IMR-90 (cell line): ENCODE measurements around the gene PTAR1. TPM values are rescaled to one million over a fixed set of nuclear protein-coding genes. Genes with fewer than 3 reads are reported as not detected.

Source experiments
- ATAC-seq: fragments of 200-7000 bp; cut with Tn5 transposase; 2 replicates; pipeline ENCODE4 v1.9.1; 2020; ENCODE audit warnings: low read depth, mild to moderate bottlenecking, moderate library complexity
- BruUV-seq: library from RNA; stranded (reverse); fragments of 400-500 nt; replicated peaks from 2 replicates; lab custom pipeline; 2021; lab: Mats Ljungman, UMichigan
- CTCF ChIA-PET: fragments of 300-600 bp; formaldehyde crosslinking; extraction: SDS; loops from one replicate; lab custom pipeline; 2021; ENCODE audit warnings: antibody characterized with exemption; lab: Yijun Ruan, JAX
- POLR2A ChIA-PET: fragments of 300-600 bp; sonication (Branson Sonifier 250); formaldehyde crosslinking; loops from one replicate; lab custom pipeline; 2022; ENCODE audit warnings: antibody characterized with exemption; ENCODE audit not compliant: unreplicated experiment; lab: Charles Lee
- DNase-seq: peaks from one replicate; pipeline ENCODE4 v3.0.0; 2013
- H2AFZ ChIP-seq: replicated peaks from 2 replicates; pipeline ENCODE3; 2013; ENCODE audit warnings: low read length, mild to moderate bottlenecking; ENCODE audit not compliant: poor library complexity
- H2AK5ac ChIP-seq: 2 replicates; pipeline ENCODE4 v1.6.1; 2013; ENCODE audit warnings: low read depth, low read length, inconsistent platforms
- H2AK9ac ChIP-seq: replicated peaks from 2 replicates; pipeline ENCODE3; 2013; ENCODE audit warnings: mild to moderate bottlenecking, low read depth, low read length, moderate library complexity; ENCODE audit not compliant: poor library complexity
- H2BK120ac ChIP-seq: 2 replicates; pipeline ENCODE4 v1.6.1; 2013; ENCODE audit warnings: low read depth, low read length, inconsistent platforms
- H2BK15ac ChIP-seq: 3 replicates; pipeline ENCODE4 v1.6.1; 2013; ENCODE audit warnings: low read depth, low read length, inconsistent platforms
- H2BK20ac ChIP-seq: 2 replicates; pipeline ENCODE4 v1.6.1; 2013; ENCODE audit warnings: low read depth, mild to moderate bottlenecking, inconsistent platforms, low read length, moderate library complexity
- H2BK5ac ChIP-seq: 2 replicates; pipeline ENCODE4 v1.6.1; 2013; ENCODE audit warnings: mild to moderate bottlenecking, low read depth, low read length, inconsistent platforms; ENCODE audit not compliant: poor library complexity, severe bottlenecking
- H3K14ac ChIP-seq: replicated peaks from 2 replicates; pipeline ENCODE4 v1.6.1; 2013; ENCODE audit warnings: low read depth, low read length, inconsistent platforms
- H3K18ac ChIP-seq: 2 replicates; pipeline ENCODE4 v1.6.1; 2013; ENCODE audit warnings: low read depth, low read length, control low read depth
- H3K23ac ChIP-seq: 2 replicates; pipeline ENCODE4 v1.6.1; 2013; ENCODE audit warnings: low read depth, low read length, inconsistent platforms
- H3K27ac ChIP-seq: 2 replicates; pipeline ENCODE4 v1.5.1; 2013; ENCODE audit warnings: mild to moderate bottlenecking, control low read depth, low read length; ENCODE audit not compliant: insufficient read depth
- H3K27me3 ChIP-seq: 2 replicates; pipeline ENCODE4 v1.6.1; 2013; ENCODE audit warnings: low read length; ENCODE audit not compliant: control insufficient read depth, insufficient read depth
- H3K36me3 ChIP-seq: 2 replicates; pipeline ENCODE4 v1.6.1; 2013; ENCODE audit warnings: low read length, mixed read lengths; ENCODE audit not compliant: control insufficient read depth, insufficient read depth
- H3K4ac ChIP-seq: 2 replicates; pipeline ENCODE4 v1.6.1; 2013; ENCODE audit warnings: low read depth, low read length, inconsistent platforms
- H3K4me1 ChIP-seq: 2 replicates; pipeline ENCODE4 v1.6.1; 2013; ENCODE audit warnings: low read length, mixed read lengths; ENCODE audit not compliant: control insufficient read depth, insufficient read depth
- H3K4me2 ChIP-seq: 2 replicates; pipeline ENCODE4 v1.6.1; 2013; ENCODE audit warnings: low read depth, mild to moderate bottlenecking, control low read depth, low read length, moderate library complexity
- H3K4me3 ChIP-seq: 2 replicates; pipeline ENCODE4 v1.5.1; 2013; ENCODE audit warnings: low read depth, mild to moderate bottlenecking, control low read depth, low read length, moderate library complexity; ENCODE audit not compliant: insufficient read depth
- H3K56ac ChIP-seq: 2 replicates; pipeline ENCODE4 v1.6.1; 2013; ENCODE audit warnings: low read length, inconsistent platforms; ENCODE audit not compliant: insufficient read depth; ENCODE audit errors: extremely low read depth
- H3K79me1 ChIP-seq, 2 experiments: 2 replicates each; pipeline ENCODE4 v1.6.1; 2013; ENCODE audit warnings: low read length in 2 of 2, inconsistent platforms in 1 of 2, low read depth in 1 of 2
- H3K9ac ChIP-seq: 2 replicates; pipeline ENCODE4 v1.6.1; 2013; ENCODE audit warnings: low read depth, low read length, control low read depth
- H3K9me1 ChIP-seq: 2 replicates; pipeline ENCODE4 v1.6.1; 2013; ENCODE audit warnings: low read length, inconsistent platforms; ENCODE audit not compliant: insufficient read depth
- H3K9me3 ChIP-seq: 2 replicates; pipeline ENCODE4 v1.6.1; 2013; ENCODE audit warnings: low read length; ENCODE audit not compliant: control insufficient read depth, insufficient read depth
- H4K20me1 ChIP-seq: 2 replicates; pipeline ENCODE4 v1.6.1; 2013; ENCODE audit warnings: low read length, inconsistent platforms; ENCODE audit not compliant: insufficient read depth
- H4K5ac ChIP-seq: 2 replicates; pipeline ENCODE4 v1.6.1; 2013; ENCODE audit warnings: mild to moderate bottlenecking, low read depth, low read length, control low read depth
- H4K8ac ChIP-seq, 2 experiments: 2 replicates each; pipeline ENCODE4 v1.6.1; 2013; ENCODE audit warnings: low read depth in 2 of 2, low read length in 2 of 2, control low read depth in 1 of 2, inconsistent platforms in 1 of 2
- H4K91ac ChIP-seq: 2 replicates; pipeline ENCODE4 v1.6.1; 2013; ENCODE audit warnings: low read depth, low read length, inconsistent platforms; ENCODE audit not compliant: insufficient read depth
- NFE2L2 ChIP-seq: fragments of 150-350 bp; IDR thresholded peaks from 2 replicates; pipeline ENCODE4 v1.6.1; 2016; ENCODE audit warnings: low read depth, mild to moderate bottlenecking, low read length
- WGBS, 2 experiments: methylation state at CpG; one replicate each; pipeline versions ENCODE4 v1.1.5 to v1.1.7; 2013; ENCODE audit warnings: missing lambda C conversion rate in 2 of 2; ENCODE audit not compliant: insufficient read length in 1 of 2; ENCODE audit errors: extremely low coverage in 2 of 2; 5-methylcytosine and 5-hydroxymethylcytosine counted together
- dilution Hi-C: fragments of 300-500 bp; cut with HindIII; formaldehyde crosslinking; loops from one replicate; pipeline ENCODE4 v1.14.3; 2018; ENCODE audit warnings: low sequenced_read_pairs; ENCODE audit not compliant: unreplicated experiment
- in situ Hi-C: fragments of 300-500 bp; cut with MboI; formaldehyde crosslinking; loops from 3 replicates; pipeline ENCODE4 v1.14.3; 2019; ENCODE audit warnings: low sequenced_read_pairs, inconsistent platforms, mixed read lengths
- intact Hi-C: fragments of 100-400 bp; cut with micrococcal nuclease; formaldehyde crosslinking; loops from 2 replicates; pipeline ENCODE4 v1.10.0; 2022
- polyA plus RNA-seq, 3 experiments: library from polyadenylated mRNA; depleted of rRNA; stranded (reverse); fragments of >200 nt; gene quantifications; 2 replicates each; pipeline ENCODE4 v1.2.3, GENCODE V29; 2012; ENCODE audit warnings: low replicate concordance in 1 of 3
- total RNA-seq: library from RNA; depleted of rRNA; stranded (reverse); fragments of >200 nt; gene quantifications from 2 replicates; pipeline ENCODE4 v1.2.3, GENCODE V29; 2012
- TF ChIP-seq, protein P1 (sequence below): fragments of 150-350 bp; IDR thresholded peaks from 2 replicates; pipeline ENCODE4 v1.6.1; 2016; ENCODE audit warnings: low read depth, mild to moderate bottlenecking, low read length, moderate library complexity, borderline replicate concordance

The PTAR1 gene
- total and polyA plus RNA-seq, 2 of the 4 experiments (the other 2 are of a cell fraction) = 10.6 to 110 TPM

DNA sequence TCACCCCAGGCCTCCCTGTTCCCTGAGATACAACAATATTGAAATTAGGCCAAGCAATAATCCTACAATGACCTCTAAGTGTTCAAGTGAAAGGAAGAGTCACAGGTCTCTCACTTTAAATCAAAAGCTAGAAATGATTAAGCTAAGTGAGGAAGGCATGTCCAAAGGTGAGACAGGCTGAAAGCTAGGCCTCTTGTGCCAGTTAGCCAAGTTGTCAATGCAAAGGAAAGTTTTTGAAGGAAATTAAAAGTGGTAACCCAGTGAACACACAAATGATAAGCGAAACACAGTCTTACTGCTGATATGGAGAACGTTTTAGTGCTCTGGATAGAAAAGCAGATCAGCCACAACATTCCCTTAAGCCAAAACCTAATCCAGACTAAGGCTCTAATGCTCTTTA is 39.8 kb downstream of the PTAR1 start:
- ATAC-seq (no peak), DNase-seq (no peak)
- H2AK5ac ChIP-seq = no peak overlapping the region
- dilution Hi-C loops = no loop called here
- no peak overlapping the region for H2BK20ac ChIP-seq
- no peak overlapping the region for H2AFZ ChIP-seq
- H3K27me3 ChIP-seq = no peaks in the 10 kb centered on the region
- no CpG with 5 or more reads among the region's 2 CpGs for WGBS, 2 experiments
- H3K4me1 ChIP-seq = peaks cover 4% of the 10 kb centered on the region
- H4K20me1 ChIP-seq = no peaks in the 10 kb centered on the region
- no TSS peak for BruUV-seq
- H3K23ac ChIP-seq = no peak overlapping the region
- intact Hi-C loops = no loop called here
- H2BK15ac ChIP-seq = no peak overlapping the region
- H4K8ac ChIP-seq = no peak overlapping the region
- no peak overlapping the region for H3K14ac ChIP-seq
- H3K9ac ChIP-seq = no peak overlapping the region
- H3K56ac ChIP-seq = no peak overlapping the region
- H3K4ac ChIP-seq = no peak overlapping the region
- H2AK9ac ChIP-seq = no peak overlapping the region
- H2BK120ac ChIP-seq = no peak overlapping the region
- ChIA-PET CTCF (no interaction called here), POLR2A (no interaction called here)
- H4K5ac ChIP-seq = peak overlapping the region; percentile 32; the same call in 1 of the 2 replicates
- no peak overlapping the region for H3K4me3 ChIP-seq
- no peaks in the 10 kb centered on the region; the same call in 1 of the 2 replicates for H3K9me3 ChIP-seq
- H3K18ac ChIP-seq = peak overlapping the region; percentile 55; the same call in 1 of the 2 replicates
- H3K4me2 ChIP-seq = no peak overlapping the region
- H2BK5ac ChIP-seq = peak overlapping the region; percentile 47
- H3K9me1 ChIP-seq = peaks cover 7% of the 10 kb centered on the region; the same call in 1 of the 2 replicates
- H3K27ac ChIP-seq = peak overlapping the region; percentile 76; the same call in 1 of the 2 replicates
- peaks cover 0 to 18% of the 10 kb centered on the region in 2 experiments; a peak in 2 of 4 replicates for H3K79me1 ChIP-seq
- in situ Hi-C loops = no loop called here
- TF ChIP-seq NFE2L2 = no peak
- TF ChIP-seq, protein P1, sequence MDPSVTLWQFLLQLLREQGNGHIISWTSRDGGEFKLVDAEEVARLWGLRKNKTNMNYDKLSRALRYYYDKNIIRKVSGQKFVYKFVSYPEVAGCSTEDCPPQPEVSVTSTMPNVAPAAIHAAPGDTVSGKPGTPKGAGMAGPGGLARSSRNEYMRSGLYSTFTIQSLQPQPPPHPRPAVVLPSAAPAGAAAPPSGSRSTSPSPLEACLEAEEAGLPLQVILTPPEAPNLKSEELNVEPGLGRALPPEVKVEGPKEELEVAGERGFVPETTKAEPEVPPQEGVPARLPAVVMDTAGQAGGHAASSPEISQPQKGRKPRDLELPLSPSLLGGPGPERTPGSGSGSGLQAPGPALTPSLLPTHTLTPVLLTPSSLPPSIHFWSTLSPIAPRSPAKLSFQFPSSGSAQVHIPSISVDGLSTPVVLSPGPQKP = no peak
- no peak overlapping the region for H4K91ac ChIP-seq
- peaks cover 14% of the 10 kb centered on the region for H3K36me3 ChIP-seq
